H9 (cell line): ENCODE measurements around the gene SRC. TPM values are rescaled to one million over a fixed set of nuclear protein-coding genes. Genes with fewer than 3 reads are reported as not detected.

Experiments
- DNase-seq: peaks from one replicate; pipeline ENCODE4 v3.0.0-alpha.2; 2017
- H2AFZ ChIP-seq: one replicate; pipeline ENCODE4 v1.6.1; 2013; ENCODE audit warnings: mild to moderate bottlenecking, low read length, control low read depth, moderate library complexity
- H2AK5ac ChIP-seq: 2 replicates; pipeline ENCODE4 v1.6.1; 2013; ENCODE audit warnings: low read length, control low read depth, mixed read lengths; ENCODE audit not compliant: insufficient read length
- H2BK120ac ChIP-seq: one replicate; pipeline ENCODE4 v1.6.1; 2013; ENCODE audit warnings: low read depth, mild to moderate bottlenecking, low read length, control low read depth, inconsistent platforms; ENCODE audit not compliant: poor library complexity, severe bottlenecking
- H2BK12ac ChIP-seq: 2 replicates; pipeline ENCODE4 v1.6.1; 2013; ENCODE audit warnings: low read length, control low read depth, mixed read lengths, low read depth; ENCODE audit not compliant: insufficient read length
- H2BK15ac ChIP-seq: 2 replicates; pipeline ENCODE4 v1.6.1; 2013; ENCODE audit warnings: low read depth, low read length, control low read depth
- H2BK20ac ChIP-seq: one replicate; pipeline ENCODE4 v1.6.1; 2013; ENCODE audit warnings: low read depth, mild to moderate bottlenecking, low read length, control low read depth, inconsistent platforms; ENCODE audit not compliant: poor library complexity, severe bottlenecking
- H2BK5ac ChIP-seq: 2 replicates; pipeline ENCODE4 v1.6.1; 2013; ENCODE audit warnings: low read length, control low read depth, mixed read lengths; ENCODE audit not compliant: insufficient read length
- H3K14ac ChIP-seq: 2 replicates; pipeline ENCODE4 v1.6.1; 2013; ENCODE audit warnings: low read length, control low read depth; ENCODE audit not compliant: insufficient read depth
- H3K18ac ChIP-seq: 2 replicates; pipeline ENCODE4 v1.6.1; 2013; ENCODE audit warnings: low read depth, mild to moderate bottlenecking, mixed read lengths, low read length, control low read depth; ENCODE audit not compliant: insufficient read length
- H3K23ac ChIP-seq: 2 replicates; pipeline ENCODE4 v1.6.1; 2013; ENCODE audit warnings: low read length, control low read depth, mixed read lengths, low read depth; ENCODE audit not compliant: insufficient read length
- H3K23me2 ChIP-seq: 2 replicates; pipeline ENCODE4 v1.6.1; 2013; ENCODE audit warnings: low read depth, mild to moderate bottlenecking, mixed read lengths, low read length, control low read depth; ENCODE audit not compliant: insufficient read length, poor library complexity, severe bottlenecking
- H3K27ac ChIP-seq: 2 replicates; pipeline ENCODE4 v1.5.1; 2013; ENCODE audit warnings: low read length, control low read depth, mixed read lengths, low read depth; ENCODE audit not compliant: insufficient read length
- H3K27me3 ChIP-seq: 2 replicates; pipeline ENCODE4 v1.6.1; 2013; ENCODE audit warnings: low read length, control low read depth, inconsistent platforms; ENCODE audit not compliant: insufficient read depth
- H3K4ac ChIP-seq: 2 replicates; pipeline ENCODE4 v1.6.1; 2013; ENCODE audit warnings: low read depth, mild to moderate bottlenecking, control low read depth, inconsistent platforms, low read length, moderate library complexity
- H3K4me1 ChIP-seq: 2 replicates; pipeline ENCODE4 v1.6.1; 2013; ENCODE audit warnings: low read length, control low read depth, inconsistent platforms; ENCODE audit not compliant: insufficient read depth
- H3K4me2 ChIP-seq: 2 replicates; pipeline ENCODE4 v1.6.1; 2013; ENCODE audit warnings: low read length, control low read depth, mixed read lengths; ENCODE audit not compliant: insufficient read length, insufficient read depth
- H3K56ac ChIP-seq: 2 replicates; pipeline ENCODE4 v1.6.1; 2013; ENCODE audit warnings: low read depth, mild to moderate bottlenecking, mixed read lengths, low read length, control low read depth; ENCODE audit not compliant: insufficient read length
- H3K79me1 ChIP-seq: 2 replicates; pipeline ENCODE4 v1.6.1; 2013; ENCODE audit warnings: low read depth, mild to moderate bottlenecking, moderate library complexity, low read length, control low read depth, inconsistent platforms; ENCODE audit not compliant: insufficient read depth, poor library complexity, severe bottlenecking
- H3K79me2 ChIP-seq: 2 replicates; pipeline ENCODE4 v1.6.1; 2013; ENCODE audit warnings: low read length, control low read depth, inconsistent platforms; ENCODE audit not compliant: insufficient read depth
- H3K9ac ChIP-seq: 2 replicates; pipeline ENCODE4 v1.6.1; 2013; ENCODE audit warnings: low read length, control low read depth, mixed read lengths; ENCODE audit not compliant: insufficient read length; ENCODE audit errors: extremely low read depth
- H3K9me3 ChIP-seq: one replicate; pipeline ENCODE4 v1.6.1; 2013; ENCODE audit warnings: low read depth, low read length, inconsistent platforms; ENCODE audit not compliant: control insufficient read depth
- H3T11ph ChIP-seq: one replicate; pipeline ENCODE4 v1.6.1; 2013; ENCODE audit warnings: mild to moderate bottlenecking, low read length, control low read depth, inconsistent platforms
- H4K20me1 ChIP-seq: one replicate; pipeline ENCODE4 v1.6.1; 2013; ENCODE audit not compliant: control insufficient read depth, insufficient read length, insufficient read depth
- H4K5ac ChIP-seq: 2 replicates; pipeline ENCODE4 v1.6.1; 2013; ENCODE audit warnings: low read depth, mild to moderate bottlenecking, mixed read lengths, low read length, control low read depth; ENCODE audit not compliant: insufficient read length
- H4K8ac ChIP-seq: replicated peaks from 2 replicates; pipeline ENCODE4 v1.6.1; 2013; ENCODE audit warnings: low read length, control low read depth, mixed read lengths, low read depth; ENCODE audit not compliant: insufficient read length
- H4K91ac ChIP-seq: 2 replicates; pipeline ENCODE4 v1.6.1; 2013; ENCODE audit warnings: low read depth, mild to moderate bottlenecking, moderate library complexity, mixed read lengths, low read length, control low read depth; ENCODE audit not compliant: insufficient read length
- H3K27ac Mint-ChIP-seq, 3 experiments: 2 replicates in 2 of 3; 3 replicates in 1 of 3; pipeline ENCODE4 v1.8.0; 2020 to 2021; ENCODE audit warnings: mixed read lengths in 3 of 3, mild to moderate bottlenecking in 1 of 3, moderate library complexity in 1 of 3
- H3K27me3 Mint-ChIP-seq: 2 replicates; pipeline ENCODE4 v1.8.0; 2021; ENCODE audit warnings: low read depth, mild to moderate bottlenecking, moderate library complexity, mixed read lengths
- H3K36me3 Mint-ChIP-seq, 3 experiments: 2 replicates in 2 of 3; 3 replicates in 1 of 3; pipeline ENCODE4 v1.8.0; 2020 to 2021; ENCODE audit warnings: low read depth in 3 of 3, mixed read lengths in 3 of 3; ENCODE audit not compliant: insufficient read depth in 1 of 3
- H3K4me1 Mint-ChIP-seq, 2 experiments: 2 replicates each; pipeline ENCODE4 v1.8.0; 2020; ENCODE audit warnings: mixed read lengths in 2 of 2
- H3K4me3 Mint-ChIP-seq, 2 experiments: 2 replicates in 1 of 2; 3 replicates in 1 of 2; pipeline ENCODE4 v1.8.0; 2020 to 2021; ENCODE audit warnings: mild to moderate bottlenecking in 2 of 2, mixed read lengths in 2 of 2, moderate library complexity in 1 of 2
- H3K9me3 Mint-ChIP-seq, 2 experiments: 2 replicates in 1 of 2; 3 replicates in 1 of 2; pipeline ENCODE4 v1.8.0; 2020; ENCODE audit warnings: mild to moderate bottlenecking in 2 of 2, mixed read lengths in 2 of 2, moderate library complexity in 1 of 2
- CTCF ChIP-seq: fragments of 200-600 bp; sonication (generic); conservative IDR thresholded peaks from 3 replicates; pipeline ENCODE4 v1.8.0; 2021; ENCODE audit warnings: antibody characterized with exemption, mild to moderate bottlenecking
- WGBS: extraction: QIAGEN DNeasy Blood & Tissue Kit; methylation state at CpG from one replicate; pipeline ENCODE4 v1.1.7; 2013; ENCODE audit warnings: missing lambda C conversion rate, low lambda C conversion rate, mixed read lengths; ENCODE audit not compliant: insufficient read length; ENCODE audit errors: extremely low coverage; 5-methylcytosine and 5-hydroxymethylcytosine counted together
- total RNA-seq: library from RNA; stranded (reverse); gene quantifications from 2 replicates; pipeline ENCODE4 v1.2.1, GENCODE V29; 2021

SRC gene
- total RNA-seq, 1 experiment from 2014 or later: 44.5 TPM

- Histone ChIP-seq H3K9ac (no peak overlapping the region), H2BK120ac (no peak overlapping the region), H2BK15ac (no peak overlapping the region), H3K79me1 (no peaks in the 10 kb centered on the region), H2BK12ac (no peak overlapping the region), H3K14ac (no peak overlapping the region; the same call in 1 of the 2 replicates), H4K8ac (peak overlapping the region; percentile 80), H3K27ac (no peak overlapping the region), H2BK20ac (no peak overlapping the region), H3K23me2 (no peaks in the 10 kb centered on the region), H3K79me2 (no peaks in the 10 kb centered on the region), H4K5ac (no peak overlapping the region), H3K4ac (no peak overlapping the region), H3K23ac (no peak overlapping the region), H3K27me3 (no peaks in the 10 kb centered on the region; the same call in none of the 2 replicates), H2AFZ (no peak overlapping the region), H2BK5ac (no peak overlapping the region), H4K20me1 (no peaks in the 10 kb centered on the region), H4K91ac (no peak overlapping the region), H3K56ac (no peak overlapping the region), H3K4me2 (no peak overlapping the region), H3K18ac (no peak overlapping the region), H3K9me3 (no peaks in the 10 kb centered on the region), H3T11ph (no peak overlapping the region), H2AK5ac (no peak overlapping the region), H3K4me1 (no peaks in the 10 kb centered on the region)
- Mint-ChIP-seq H3K36me3 (no peaks in the 10 kb centered on the region; a peak in 1 of 7 replicates), H3K27me3 (no peaks in the 10 kb centered on the region), H3K4me1 (peaks cover 17 to 26% of the 10 kb centered on the region in 2 experiments), H3K9me3 (no peaks in the 10 kb centered on the region), H3K4me3 (no peak overlapping the region), H3K27ac (no peak overlapping the region)
- no CpG with 5 or more reads among the region's 16 CpGs for WGBS
- DNase-seq: no peak
- TF ChIP-seq CTCF: no peak
Observed at GRCh38 chr20:37333848-37334318, 12.1 kb upstream of the SRC start.
